GM19455 (cell line): ENCODE data around the gene HS3ST3B1.

Source experiments
- ATAC-seq: cut with Tn5 transposase; IDR thresholded peaks from one replicate; pipeline ENCODE4 v1.9.1; 2021; ENCODE audit not compliant: unreplicated experiment

HS3ST3B1 gene

DNA sequence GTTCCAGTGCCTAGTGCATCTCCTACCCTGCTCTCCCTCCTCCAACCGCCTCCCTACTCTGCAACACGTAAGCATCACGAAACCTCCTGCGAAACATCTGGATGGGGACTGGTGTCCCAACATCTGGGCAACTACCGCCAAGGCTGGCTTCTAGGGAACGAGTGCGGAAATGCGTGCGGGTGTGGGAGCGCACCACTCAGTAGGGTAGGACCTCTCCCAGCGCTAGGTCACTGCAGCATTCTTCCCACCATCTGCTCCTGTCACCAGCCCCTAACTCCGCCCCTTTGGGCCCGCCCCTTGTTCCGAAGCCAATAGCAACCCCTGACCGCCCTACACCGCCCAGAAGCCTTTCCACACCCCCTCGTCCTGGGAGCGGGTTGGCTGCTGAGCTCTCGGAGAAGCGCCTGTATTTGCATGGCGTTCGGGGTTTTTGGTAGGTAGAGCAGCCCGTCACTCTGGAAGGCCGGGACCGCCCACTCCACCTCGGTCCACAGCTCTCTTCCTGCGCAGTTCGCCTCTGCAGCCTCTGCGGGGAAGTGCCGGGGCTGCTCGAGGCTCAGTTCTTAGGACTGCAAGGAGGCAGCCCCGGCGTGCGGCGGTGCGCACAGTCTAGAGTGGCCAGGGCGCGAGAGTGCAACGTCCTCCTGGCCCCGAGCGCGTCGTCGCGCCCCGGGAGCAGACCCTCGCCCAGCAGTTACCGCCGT, at the start of gene HS3ST3B1:
TSS of gene HS3ST3B1 (plus strand) at position 507 of the 704 bp plus-strand sequence. CDS start 438 bp downstream, outside the sequence.
- peak; percentile 77 for ATAC-seq

DNA sequence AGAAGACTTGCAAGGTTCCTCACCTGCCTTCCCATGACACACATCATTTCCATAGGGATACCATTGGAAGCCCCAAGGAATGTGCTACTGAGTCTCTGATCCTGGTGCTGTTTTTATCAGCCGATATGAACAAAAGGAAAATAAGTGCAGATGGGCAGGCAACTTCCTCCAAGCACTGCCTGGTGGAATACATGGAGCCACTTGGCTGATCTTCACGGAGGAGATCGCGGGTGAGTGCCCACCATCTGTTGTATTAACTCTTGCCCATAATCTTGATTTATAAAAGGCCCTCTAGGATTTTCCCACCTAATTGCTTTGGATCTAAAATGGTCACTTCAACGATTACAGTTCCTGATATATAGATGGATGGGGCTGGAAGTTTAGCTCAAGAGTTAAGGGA, 39.5 kb upstream of the HS3ST3B1 start:
- no peak for ATAC-seq

DNA sequence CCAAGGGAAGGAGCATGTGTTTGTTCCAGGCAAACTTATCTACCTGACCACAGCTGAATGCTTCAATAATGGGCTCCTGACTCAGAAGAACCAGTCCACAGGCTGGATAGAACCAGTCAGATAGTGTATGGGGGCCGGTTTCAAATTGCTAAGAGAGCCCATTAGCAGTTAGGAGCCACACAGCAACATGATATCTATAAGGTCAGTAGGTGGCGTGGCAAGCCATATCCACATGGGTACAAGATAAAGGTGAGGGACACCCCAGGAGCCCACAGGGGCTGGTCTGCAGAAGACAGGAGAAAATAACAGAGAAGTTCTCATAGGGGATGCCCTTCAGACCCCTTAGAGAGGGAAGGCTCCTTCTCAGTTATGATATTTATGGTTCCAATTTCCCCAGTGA, 32.6 kb upstream of the HS3ST3B1 start:
- no peak for ATAC-seq

DNA sequence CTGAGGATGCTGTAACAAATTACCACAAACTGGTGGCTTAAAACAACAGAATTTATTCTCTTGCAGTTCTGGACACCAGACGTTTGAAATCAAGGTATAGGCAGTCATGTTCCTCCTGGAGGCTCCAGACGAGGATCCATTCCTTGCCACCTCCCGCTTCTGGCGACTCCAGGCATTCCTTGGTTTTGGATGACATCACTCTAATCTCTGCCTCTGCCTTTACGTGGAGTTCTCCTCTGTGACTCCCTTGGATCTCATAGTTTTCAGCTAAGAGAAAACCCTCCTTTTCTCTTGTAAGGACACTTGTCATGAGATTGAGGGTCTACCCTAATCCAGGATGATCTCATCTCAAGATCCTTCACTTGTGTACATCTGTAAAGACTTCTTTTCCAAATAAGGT, 31.4 kb upstream of the HS3ST3B1 start:
- no peak for ATAC-seq

DNA sequence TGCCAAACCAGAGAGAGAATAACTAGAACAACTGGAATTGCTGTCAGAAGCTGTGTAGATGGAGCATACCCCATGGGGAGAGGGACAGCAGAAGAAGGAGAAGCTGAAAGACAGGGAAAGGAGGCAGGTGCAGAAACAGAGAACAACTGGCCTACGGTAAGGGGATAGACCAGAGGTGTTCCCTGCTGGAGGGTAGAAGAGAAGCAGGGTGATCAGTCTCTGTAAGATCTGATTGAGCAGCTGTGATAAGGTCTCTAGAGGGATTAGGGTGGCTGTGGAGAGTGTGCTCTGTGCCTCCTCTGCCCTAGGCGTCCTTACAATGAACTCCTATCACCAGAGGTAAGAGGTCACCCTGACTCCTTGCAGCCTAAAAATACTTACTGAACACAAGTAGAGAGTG, 30.4 kb upstream of the HS3ST3B1 start:
- no peak for ATAC-seq

DNA sequence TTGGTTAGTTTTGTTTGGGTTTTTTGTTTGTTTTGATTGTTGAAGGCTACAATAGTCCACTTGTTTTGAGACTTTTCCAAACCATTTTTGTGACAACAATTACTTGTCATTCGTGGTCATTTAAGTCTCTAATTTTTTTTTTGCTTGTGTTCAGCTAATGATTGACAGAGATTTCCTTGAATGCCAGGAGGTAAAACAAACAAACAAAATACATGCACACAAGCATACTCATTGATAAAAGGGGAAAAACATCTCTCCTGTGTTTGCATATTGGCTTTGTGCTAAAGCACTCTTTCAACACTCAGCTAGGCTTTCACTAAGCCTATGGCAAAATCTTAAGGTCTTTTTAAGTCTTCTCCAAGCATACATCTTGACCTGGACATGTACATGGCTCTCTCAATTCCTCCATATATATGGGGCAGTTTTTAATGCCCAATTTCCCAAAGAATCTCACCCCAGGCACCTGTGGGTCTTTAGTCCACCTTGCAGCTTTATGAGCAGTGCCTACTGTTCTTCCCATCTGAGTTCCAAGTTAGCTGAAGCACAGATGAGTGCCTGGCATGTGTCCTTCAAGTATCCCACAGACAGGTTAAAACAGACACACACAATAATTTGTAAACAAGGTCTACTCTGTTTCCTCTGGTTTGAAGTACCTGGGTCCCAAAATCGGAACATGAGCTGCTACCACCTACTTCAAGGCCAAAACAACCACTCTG, 24.2 kb upstream of the HS3ST3B1 start:
- no peak for ATAC-seq

DNA sequence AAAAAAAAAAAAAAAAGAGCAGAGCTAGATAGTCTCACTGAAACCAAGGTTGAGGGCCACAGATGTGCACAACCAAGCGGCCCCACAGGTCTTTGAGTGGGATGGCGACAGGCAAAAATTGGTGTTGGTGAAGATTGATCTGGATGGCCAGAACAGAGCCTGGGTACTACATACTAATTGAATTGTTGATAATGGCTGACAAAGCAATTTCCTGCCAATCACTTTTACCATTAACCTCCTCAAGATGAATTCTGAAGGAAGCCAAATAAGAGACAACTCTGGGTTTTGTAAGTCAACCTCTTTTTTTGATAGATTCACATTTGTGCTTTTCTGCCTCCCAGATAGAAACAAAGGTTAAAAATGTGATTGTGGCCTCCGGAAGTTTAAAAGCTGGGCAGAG, 19.4 kb upstream of the HS3ST3B1 start:
- no peak for ATAC-seq

DNA sequence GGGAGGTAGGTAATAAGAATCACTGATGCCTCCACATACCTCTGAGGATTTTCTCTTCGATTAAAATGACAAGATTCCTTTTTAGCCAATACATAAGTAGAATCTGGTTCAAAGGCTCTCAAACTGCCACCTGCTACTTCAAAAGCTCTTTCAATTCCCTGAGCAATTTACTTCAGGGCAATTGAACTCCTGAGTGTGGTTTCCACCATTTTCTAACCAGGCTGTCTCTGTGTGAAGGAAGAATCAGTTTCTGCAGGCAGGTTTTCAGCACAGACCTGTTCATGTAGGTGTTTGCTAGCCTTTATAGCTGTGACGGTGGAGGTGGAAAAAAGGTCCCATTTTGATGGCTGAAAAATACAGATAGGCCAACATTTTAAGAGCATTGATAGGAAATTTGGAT, 18.2 kb upstream of the HS3ST3B1 start:
- ATAC-seq: no peak

DNA sequence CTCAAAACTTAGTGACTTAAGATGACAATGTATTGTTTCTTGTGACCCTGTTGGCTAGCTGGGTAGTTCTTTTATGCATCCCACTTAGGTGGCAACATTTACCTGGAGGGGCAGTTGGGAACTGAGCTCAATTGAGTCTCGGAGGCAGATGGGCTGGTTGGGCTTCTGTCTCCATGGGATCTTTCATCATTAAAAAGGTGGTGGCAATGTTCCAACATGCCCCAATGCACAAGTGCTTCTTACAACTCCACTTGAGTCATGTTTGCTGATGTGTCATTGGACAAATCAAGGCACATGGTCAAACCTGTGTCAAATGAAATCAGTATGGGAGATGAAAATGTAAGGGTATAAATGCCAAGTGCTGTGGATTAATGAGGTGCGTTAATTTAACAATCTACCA, 11.7 kb upstream of the HS3ST3B1 start:
- no peak for ATAC-seq

DNA sequence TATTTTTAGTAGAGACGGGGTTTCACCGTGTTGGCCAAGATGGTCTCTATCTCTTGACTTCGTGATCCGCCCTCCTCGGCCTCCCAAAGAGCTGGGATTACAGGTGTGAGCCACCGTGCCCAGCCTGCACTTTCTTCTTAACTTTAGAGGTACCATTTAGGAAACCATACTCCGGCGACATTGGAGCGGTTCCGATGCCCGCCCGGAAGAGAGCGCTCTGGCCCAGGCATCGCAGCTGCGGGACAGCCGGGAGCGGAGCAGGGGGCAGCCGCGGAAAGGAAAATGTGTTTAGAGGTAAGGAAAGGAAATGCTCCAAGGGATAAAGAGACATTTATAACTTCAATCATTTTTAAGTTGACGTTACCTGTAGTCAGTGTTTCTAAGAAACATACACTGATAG, 6.0 kb upstream of the HS3ST3B1 start:
- no peak for ATAC-seq

DNA sequence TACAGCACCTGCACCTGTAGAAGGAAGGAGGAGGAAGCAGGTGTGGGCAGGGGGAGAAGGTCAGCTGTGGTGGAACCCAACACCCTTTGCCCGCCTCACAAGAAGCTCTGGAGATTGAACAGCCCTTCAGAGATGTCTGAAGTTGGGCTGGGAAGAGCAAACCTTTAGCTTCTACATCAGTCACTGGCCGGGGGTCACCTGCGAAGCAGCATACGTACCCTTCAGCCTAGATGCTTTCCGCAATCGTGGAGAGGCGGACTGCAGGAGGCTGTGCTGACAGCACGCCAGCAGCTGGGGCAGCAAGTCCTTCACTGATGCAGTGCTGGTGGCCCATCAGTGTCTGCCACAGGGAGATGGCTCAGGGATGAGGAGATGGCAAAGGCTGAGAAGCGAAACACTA, 5.2 kb upstream of the HS3ST3B1 start:
- ATAC-seq: no peak

DNA sequence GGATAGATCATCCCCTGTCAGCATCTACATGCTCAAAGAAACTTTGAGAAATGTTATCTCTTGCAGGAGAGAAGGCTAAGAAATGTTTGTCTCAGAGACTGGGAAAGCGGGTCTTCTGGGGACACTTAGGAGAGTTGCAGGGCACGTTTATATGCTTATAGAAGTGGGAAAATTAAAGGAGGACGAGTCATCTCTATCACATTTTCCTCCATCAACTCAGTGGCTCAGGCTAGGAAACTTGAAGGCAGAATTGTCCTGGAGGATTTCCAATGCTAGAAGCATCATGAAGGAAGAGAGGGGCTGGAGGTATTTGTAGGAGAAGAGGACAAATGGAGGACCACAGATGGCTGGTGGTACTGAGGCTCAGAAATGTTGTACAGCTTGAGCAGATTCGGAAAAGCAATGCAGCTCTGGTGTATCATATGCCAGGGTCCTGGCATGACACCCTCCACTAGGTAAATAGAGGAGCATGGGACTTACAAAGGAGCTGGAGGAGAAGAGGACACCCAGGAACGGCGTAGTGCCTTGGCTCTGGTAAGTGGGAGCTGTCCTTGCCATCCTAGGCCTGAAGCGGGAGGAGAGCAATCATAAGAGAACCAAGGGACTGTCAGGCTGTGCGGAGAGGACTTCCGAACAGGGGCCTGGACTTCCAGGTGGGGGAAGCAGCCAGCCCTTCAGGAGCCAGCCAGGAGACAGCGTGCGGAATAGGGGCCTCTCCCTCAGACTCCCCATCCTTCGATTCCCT, 4.5 kb upstream of the HS3ST3B1 start:
- no peak for ATAC-seq

DNA sequence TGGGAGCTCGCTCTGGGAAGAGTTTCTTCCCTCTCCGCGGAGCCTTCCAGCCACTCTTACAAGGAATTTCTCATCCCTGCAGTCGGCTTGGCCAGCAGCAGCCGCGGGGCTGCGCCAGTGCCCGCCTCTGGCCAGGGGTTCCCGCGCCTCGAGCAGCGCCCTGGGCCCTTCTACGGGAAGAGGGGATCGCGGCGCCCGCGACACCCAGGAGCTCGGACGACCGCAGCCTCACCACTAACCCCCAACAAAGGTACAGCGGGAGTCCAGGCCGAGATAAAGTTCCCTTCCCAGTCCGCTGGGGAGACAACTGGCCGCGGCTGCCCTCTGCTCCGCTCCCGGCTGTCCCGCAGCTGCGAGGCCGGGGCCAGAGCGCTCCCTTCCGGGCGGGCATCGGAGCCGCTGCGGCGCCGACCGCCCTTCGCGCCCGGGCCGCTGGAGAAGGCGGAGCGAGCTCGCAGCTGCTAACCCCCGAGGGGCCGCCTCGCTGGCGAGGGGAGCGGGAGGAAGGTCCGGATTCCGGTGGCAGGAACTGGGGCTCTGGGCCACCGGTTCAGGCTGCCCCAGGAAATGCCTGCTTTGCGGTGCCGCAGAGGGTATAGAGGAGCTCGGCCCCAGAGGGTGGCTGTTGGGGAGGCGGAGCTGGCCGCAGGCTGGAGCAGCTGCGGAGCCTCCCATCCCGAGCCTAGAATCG, 3.6 kb upstream of the HS3ST3B1 start:
- no peak for ATAC-seq

DNA sequence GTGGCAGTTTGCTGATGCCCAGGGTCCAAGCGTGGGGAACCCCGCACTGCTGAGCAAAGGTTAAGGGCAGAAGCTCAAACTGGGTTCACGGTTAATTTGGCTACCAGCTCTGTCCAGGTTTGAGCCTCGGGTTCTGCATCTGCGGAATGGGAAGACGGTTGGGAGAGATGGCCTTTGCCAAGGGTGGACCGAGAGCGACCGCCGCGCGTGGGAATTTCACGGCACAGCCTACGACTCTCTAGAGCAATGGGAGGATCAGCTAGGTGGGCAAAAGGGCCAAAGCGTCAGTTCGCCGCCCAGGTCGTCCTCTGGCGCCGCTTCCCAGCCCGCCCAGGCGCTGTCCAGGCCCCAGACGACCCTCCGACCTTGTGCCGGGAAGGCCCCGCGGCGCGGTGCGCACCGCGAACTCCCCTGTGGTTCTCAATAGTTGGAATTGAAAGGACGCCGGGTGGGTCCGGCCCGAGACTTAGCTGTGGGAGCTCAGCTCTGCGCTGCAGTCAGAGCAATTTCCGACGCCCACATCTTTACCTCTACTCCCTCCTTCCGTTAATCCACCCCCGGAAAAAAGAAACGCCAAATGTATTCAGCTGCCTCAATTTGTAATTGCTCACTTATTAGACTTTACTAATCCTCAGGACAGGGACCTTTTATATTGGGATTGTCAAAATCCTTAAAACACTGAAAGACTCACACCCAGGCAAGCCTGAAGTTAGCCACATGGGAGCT, 2.5 kb upstream of the HS3ST3B1 start:
- ATAC-seq: no peak

DNA sequence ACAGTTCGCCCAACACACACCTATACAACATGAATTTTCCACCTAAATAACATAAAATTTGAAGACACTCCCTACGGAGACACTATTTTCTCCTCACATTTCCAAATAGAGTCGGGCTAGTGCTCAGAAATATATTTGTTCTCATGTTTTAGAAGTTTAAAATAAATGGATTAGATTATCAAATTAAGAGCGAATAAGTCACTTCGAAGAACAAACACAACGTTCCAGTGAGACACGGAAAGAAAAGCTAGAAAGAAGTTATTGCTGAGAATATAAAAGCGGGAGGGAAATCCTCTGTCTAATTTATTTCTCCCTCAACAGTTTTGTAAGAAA, 2.0 kb upstream of the HS3ST3B1 start:
- ATAC-seq: no peak

DNA sequence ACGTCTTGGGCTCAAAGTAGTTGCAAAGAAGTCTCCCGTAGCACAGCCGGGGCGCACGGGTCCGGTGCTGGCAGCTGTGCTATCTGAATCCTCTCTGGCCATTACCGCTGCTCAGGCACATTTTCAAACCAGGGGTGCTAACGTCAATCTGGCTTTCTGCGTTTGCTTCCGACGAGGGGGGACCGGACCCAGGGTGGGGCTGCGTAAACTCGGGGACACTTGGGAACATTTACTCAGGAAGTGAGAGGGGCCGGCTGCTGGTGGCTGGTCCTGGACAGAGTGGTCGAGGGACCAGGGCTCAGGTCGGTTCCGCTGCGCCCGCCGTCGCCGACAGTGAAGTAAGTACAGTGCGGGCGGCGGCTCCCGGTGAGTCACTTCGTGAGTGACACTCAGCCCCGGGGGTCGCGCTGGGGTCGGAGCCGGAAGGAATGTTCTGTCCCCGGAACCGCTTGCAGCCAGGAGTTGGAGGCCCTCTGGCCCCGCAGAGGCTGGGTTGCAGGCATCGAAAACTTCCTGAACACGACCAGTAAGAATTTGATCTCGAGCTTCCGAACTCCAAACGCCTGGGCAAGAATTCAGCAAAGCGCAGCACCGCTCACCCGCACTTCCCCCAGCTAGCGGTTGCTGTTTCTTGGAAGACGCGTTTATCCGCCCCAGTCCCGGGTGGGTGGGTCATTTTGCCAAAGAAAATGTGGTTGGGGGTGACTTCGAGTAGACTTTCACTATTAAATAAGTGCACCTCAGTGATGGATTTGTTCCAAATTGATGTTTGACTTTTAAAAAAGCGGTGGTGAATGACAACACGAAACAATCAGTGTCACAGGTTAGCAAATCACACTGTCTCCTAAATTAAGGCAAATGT, 1.4 kb upstream of the HS3ST3B1 start:
- ATAC-seq: no peak

DNA sequence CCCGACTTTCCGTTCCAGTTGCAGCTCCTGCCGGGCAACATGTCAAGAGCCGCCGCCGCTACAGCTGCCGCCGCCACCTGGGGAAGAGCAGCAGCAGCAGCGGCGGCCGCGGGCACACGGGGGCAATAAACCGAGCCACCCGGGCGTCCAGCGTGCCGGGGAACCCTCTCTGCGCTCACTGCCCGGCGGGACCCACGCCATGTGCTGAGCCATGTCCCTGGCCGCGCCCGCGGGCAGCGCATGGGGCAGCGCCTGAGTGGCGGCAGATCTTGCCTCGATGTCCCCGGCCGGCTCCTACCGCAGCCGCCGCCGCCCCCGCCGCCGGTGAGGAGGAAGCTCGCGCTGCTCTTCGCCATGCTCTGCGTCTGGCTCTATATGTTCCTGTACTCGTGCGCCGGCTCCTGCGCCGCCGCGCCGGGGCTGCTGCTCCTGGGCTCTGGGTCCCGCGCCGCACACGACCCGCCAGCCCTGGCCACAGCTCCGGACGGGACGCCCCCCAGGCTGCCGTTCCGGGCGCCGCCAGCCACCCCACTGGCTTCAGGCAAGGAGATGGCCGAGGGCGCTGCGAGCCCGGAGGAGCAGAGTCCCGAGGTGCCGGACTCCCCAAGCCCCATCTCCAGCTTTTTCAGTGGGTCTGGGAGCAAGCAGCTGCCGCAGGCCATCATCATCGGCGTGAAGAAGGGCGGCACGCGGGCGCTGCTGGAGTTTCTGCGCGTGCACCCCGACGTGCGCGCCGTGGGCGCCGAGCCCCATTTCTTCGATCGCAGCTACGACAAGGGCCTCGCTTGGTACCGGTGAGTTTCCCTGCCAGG, 604 bp downstream of the HS3ST3B1 start:
- peak; percentile 8 for ATAC-seq

DNA sequence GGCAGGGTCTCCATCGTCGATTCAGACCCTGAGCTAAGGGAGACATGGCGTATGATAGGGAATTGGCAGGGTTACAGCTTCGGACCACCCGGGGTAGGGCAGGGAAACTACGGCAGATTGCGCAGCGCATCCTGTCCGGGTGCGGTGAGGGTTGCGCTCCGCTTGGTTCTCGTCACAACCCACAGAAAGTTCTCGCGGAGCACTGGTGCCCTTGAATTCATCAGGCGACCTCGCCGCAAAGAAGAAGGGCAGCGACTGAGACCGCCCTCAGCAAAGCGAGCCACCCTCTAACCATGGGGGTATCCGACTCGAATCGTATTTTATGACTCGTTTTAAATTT, 1.2 kb downstream of the HS3ST3B1 start:
- ATAC-seq: no peak

DNA sequence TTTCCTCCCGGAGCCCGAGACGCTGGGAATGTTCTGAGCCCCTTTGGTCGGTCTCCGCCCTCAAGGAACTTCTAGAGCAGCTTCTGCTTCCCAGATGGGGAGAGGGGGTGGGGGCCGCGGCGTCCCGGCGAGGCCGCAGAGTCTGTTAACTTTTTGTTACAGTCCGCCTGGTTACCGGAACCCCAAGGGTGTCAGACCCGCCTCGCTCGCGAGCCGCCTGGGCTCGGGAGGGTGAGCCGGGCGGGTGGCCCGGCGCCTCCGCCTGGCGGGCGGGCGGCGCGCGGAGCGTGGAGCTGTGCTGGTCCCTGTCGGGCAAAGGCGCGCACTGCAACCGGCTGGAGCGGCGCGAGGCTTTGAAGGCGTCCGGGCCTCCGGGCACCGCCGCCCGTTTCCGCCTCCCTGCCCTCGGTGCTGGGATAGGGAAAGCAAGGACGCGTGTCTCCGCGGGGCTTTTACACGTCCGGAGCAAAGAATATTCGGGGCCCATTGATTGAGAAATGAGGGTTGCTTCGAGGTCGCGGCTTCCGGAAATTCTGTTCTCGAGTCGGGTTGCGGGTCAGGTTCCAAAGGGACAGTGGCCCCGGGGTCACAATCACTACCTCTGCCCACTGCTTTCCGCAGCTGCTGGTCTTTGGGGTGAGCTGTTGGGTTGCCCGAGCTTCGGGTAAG, 1.7 kb downstream of the HS3ST3B1 start:
- peak; percentile 69 for ATAC-seq
